Chondrocyte (in vitro differentiated cells): ENCODE data around the gene TSC1. TPM values are rescaled to one million over a fixed set of nuclear protein-coding genes. Genes with fewer than 3 reads are reported as not detected.

Source experiments
- DNase-seq: peaks from one replicate; pipeline ENCODE4 v3.0.0; 2021; ENCODE audit warnings: mixed read lengths, low spot score
- H3K27ac Mint-ChIP-seq: one replicate; pipeline ENCODE4 v1.8.0; 2021; ENCODE audit warnings: mild to moderate bottlenecking, moderate library complexity, mixed read lengths; ENCODE audit not compliant: unreplicated experiment
- H3K27me3 Mint-ChIP-seq: 2 replicates; pipeline ENCODE4 v1.8.0; 2021; ENCODE audit warnings: low read depth, mixed read lengths
- H3K36me3 Mint-ChIP-seq: 2 replicates; pipeline ENCODE4 v1.8.0; 2021; ENCODE audit warnings: low read depth, mixed read lengths
- H3K4me1 Mint-ChIP-seq: 2 replicates; pipeline ENCODE4 v1.8.0; 2021; ENCODE audit warnings: low read depth, mild to moderate bottlenecking, mixed read lengths
- H3K4me3 Mint-ChIP-seq: one replicate; pipeline ENCODE4 v1.8.0; 2021; ENCODE audit warnings: mild to moderate bottlenecking, moderate library complexity, mixed read lengths; ENCODE audit not compliant: unreplicated experiment
- H3K9me3 Mint-ChIP-seq: 2 replicates; pipeline ENCODE4 v1.8.0; 2021; ENCODE audit warnings: low read depth, mixed read lengths
- CTCF ChIP-seq: fragments of 200-600 bp; sonication (generic); IDR thresholded peaks from 2 replicates; pipeline ENCODE4 v1.5.0; 2021; ENCODE audit warnings: antibody characterized with exemption, mild to moderate bottlenecking, moderate library complexity
- total RNA-seq: library from RNA; stranded (reverse); gene quantifications from 3 replicates; pipeline ENCODE4 v1.2.1, GENCODE V29; 2021

TSC1 gene
- total RNA-seq, 1 donor from 2014 or later, result 42.5 TPM

- Mint-ChIP-seq H3K9me3 (no peaks in the 10 kb centered on the region), H3K27me3 (no peaks in the 10 kb centered on the region)
These were observed 13.2 kb downstream of the TSC1 start for GRCh38 chr9:132931178-132931735.

GRCh38 chr9:132927704-132928103 is 16.7 kb downstream of the TSC1 start:
- no peaks in the 10 kb centered on the region for H3K9me3 Mint-ChIP-seq
- no peak overlapping the region for H3K27ac Mint-ChIP-seq
- H3K36me3 Mint-ChIP-seq, result peaks cover 35% of the 10 kb centered on the region
- H3K27me3 Mint-ChIP-seq, result no peaks in the 10 kb centered on the region
- no peak for TF ChIP-seq CTCF
- peaks cover 4% of the 10 kb centered on the region for H3K4me1 Mint-ChIP-seq
- no peak overlapping the region for H3K4me3 Mint-ChIP-seq
- DNase-seq, result no peak

More at GRCh38 chr9:132931178-132931735, 13.2 kb downstream of the TSC1 start:
- H3K36me3 Mint-ChIP-seq, result peaks cover 20% of the 10 kb centered on the region
- peaks cover 4% of the 10 kb centered on the region for H3K4me1 Mint-ChIP-seq
- no peak for TF ChIP-seq CTCF
- no peak for DNase-seq
- H3K4me3 Mint-ChIP-seq, result no peak overlapping the region
- H3K27ac Mint-ChIP-seq, result no peak overlapping the region

GRCh38 chr9:132923346-132923902 is 21.0 kb downstream of the TSC1 start:
- Mint-ChIP-seq H3K36me3 (peaks cover 51% of the 10 kb centered on the region), H3K9me3 (no peaks in the 10 kb centered on the region), H3K27me3 (no peaks in the 10 kb centered on the region), H3K27ac (no peak overlapping the region), H3K4me3 (no peak overlapping the region), H3K4me1 (no peaks in the 10 kb centered on the region)
- TF ChIP-seq CTCF, result no peak
- DNase-seq, result no peak

- peaks cover 51% of the 10 kb centered on the region for H3K36me3 Mint-ChIP-seq
- H3K4me3 Mint-ChIP-seq, result no peak overlapping the region
- H3K4me1 Mint-ChIP-seq, result no peaks in the 10 kb centered on the region
- TF ChIP-seq CTCF, result no peak
- peaks cover 5% of the 10 kb centered on the region for H3K9me3 Mint-ChIP-seq
- no peak overlapping the region for H3K27ac Mint-ChIP-seq
- no peaks in the 10 kb centered on the region for H3K27me3 Mint-ChIP-seq
- no peak for DNase-seq
These were observed 24.7 kb downstream of the TSC1 start for GRCh38 chr9:132919614-132920268.

- peaks cover 52% of the 10 kb centered on the region for H3K36me3 Mint-ChIP-seq
- no peaks in the 10 kb centered on the region for H3K27me3 Mint-ChIP-seq
- H3K27ac Mint-ChIP-seq, result no peak overlapping the region
- H3K9me3 Mint-ChIP-seq, result peaks cover 5% of the 10 kb centered on the region
- H3K4me1 Mint-ChIP-seq, result no peaks in the 10 kb centered on the region
- no peak for DNase-seq
- TF ChIP-seq CTCF, result no peak
- no peak overlapping the region for H3K4me3 Mint-ChIP-seq
These were observed 29.5 kb downstream of the TSC1 start for GRCh38 chr9:132914924-132915323.
